ENCODE measurements around the gene NOL7.

The NOL7 gene

DNA sequence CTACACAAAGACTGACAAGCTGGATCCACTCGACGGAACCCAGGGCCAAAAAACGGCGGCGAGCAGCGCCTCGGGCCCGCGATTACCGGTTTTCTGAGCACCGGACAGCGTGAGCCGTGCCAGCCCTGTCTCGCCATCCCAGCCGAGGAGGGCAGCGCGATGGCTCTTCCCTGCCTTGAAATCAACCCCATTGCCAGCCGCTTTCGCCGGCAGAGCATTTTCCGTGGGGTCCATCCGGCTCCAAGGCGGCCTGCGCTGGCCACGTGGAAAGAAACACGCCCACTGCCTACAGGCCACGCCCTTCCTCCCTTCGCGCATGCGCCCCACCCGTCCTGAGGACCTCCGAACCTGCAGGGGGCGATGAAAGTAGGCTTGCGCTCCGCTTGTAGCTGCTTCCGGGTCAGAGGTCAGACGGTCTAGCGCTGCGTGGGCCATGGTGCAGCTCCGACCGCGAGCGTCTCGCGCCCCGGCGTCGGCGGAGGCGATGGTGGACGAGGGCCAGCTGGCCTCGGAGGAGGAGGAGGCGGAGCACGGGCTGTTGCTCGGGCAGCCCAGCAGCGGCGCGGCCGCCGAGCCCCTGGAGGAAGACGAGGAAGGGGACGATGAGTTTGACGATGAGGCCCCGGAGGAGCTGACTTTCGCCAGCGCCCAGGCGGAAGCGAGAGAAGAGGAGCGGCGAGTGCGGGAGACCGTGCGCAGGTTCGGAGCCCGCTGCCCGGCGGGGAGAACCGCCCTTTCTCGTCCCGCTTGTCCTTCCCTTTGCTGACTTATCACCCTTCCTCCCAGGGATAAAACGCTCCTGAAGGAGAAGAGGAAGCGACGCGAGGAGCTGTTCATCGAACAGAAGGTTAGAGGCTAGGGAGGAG, at the start of gene NOL7:
Gene NOL7 (plus strand): TSS at position 410 of the 866 bp plus-strand sequence. CDS start 24 bp downstream, at position 434.
- peak; percentile 89 to 93 for ATAC-seq

DNA sequence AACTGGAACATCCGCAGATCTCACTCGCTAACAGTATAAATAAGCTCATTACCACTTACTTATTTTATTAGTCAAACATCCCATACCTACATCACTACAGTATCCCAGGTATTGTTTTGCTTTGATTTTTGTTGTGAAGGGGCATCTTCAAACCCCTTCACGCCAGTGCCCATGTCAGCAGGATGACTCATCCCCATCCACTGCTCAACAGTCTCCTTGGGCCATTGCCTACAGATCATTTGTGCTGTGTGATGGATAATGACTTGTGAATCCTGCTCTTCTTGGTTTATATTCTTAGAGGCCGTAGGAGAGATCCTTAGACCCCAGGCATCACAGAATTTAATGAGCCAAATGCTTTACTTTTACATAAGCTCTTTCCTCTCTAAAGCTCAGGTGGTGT, 49.2 kb upstream of the NOL7 start:
- ATAC-seq: no peak

DNA sequence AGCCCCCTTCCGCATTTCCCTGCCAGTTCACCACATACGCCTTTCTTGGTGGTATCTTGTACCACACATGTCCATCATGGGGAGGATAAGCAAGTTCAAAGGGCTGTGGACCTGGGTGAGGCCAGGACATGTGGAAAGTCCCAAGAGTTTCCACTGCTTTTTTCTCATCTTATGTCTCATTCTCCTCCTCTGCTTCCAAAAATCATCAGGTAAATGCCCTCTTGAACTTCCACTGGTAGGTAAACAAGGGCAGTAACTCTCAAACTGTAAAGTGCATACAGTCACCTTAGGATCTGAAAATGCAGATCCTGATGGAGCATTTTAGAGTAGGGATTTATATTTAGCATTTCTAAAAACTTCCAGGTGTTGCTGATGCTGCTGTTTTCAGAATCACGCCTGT, 48.6 kb upstream of the NOL7 start:
- no peak for ATAC-seq

DNA sequence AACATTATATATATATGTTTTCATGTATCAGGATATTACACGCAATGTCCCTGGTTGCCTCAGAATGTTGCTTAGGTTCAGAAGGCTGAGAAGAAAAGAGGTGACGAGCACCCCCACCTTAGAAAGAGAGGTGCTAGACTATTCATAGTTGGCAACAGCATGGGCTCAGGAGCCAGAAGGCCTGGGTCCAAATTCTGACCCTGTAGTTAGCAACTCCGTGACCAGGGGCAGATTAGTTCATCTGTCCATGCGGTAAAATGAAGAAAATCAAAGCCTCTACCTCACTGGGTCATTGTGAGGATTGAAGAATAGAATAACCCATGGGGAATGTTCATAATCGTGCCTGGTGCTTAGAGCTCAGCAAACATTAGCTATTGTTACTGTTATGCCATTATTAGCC, 46.2 kb upstream of the NOL7 start:
- ATAC-seq: no peak

DNA sequence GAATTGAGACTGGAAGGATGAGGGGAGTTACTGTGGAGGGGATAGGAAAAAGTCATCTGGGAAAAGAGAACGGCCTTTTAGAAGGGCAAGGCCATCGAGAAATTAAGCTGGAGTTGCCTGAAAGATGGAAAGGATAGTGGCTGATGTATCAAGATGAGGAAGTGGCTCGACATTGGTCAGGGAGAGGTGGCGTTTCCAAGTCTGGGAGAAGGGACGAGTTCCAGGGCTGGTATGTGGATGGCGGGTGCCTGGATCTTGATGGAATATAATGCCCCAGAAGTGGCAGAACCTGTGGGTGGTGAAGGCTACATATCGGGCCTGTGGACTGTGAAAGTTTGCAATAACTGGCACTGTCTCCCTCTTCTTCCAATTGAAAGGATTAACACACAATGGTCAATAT, 42.9 kb upstream of the NOL7 start:
- no peak for ATAC-seq

DNA sequence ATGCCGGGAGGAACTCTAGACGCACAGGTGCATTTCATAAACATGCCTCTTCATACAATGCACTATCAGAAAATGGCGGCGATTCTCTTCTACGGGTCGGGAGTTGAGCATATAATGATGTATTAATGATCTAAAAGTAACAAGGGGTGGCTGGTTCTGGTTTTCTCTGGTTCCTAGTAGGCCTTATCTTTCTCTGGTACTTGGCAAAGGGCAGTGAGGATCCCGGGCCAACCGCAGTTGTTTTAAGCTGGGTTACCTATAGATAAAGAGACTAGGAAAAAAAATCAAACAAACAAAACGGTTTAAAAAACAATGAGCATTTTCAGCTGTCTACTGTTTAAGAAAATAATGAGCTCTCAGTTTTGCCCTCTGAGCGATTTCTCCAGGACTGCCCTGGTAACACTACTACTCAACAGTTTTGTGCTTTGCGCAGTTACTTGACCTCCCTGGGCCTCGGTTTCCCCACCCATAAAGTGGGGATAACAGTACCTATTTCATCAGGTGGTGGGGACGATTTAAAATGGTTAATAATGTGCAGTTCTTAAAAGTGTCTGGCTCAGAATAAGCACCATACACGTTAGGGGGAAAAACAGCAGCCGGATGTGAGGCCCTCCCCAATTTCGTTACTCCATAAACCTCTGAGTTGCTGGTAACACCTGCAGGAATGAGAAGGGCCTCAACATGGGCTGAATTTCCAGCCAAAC, 42.0 kb upstream of the NOL7 start:
- no peak for ATAC-seq

DNA sequence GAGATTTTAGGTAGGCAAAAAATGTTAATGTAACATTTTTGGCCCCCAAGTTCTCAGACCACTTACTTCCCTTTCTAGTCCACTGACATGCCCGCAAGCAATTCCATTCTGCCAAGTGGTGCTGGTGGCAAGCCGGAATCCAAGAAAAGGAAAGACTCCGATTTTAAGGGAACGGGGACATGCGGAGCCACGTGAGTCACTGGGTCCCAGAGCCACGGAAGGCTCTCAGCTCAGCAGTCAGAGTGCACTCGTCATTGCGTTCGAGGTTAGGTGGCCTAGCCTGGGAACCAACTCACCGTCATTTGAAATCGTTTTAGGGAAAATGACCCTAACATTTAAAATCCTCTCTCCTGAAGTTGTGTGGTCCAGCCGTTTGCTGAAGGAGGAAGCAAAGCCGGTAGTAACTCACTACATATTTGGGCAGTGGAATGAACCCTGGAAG, 41.4 kb upstream of the NOL7 start:
- no peak for ATAC-seq

DNA sequence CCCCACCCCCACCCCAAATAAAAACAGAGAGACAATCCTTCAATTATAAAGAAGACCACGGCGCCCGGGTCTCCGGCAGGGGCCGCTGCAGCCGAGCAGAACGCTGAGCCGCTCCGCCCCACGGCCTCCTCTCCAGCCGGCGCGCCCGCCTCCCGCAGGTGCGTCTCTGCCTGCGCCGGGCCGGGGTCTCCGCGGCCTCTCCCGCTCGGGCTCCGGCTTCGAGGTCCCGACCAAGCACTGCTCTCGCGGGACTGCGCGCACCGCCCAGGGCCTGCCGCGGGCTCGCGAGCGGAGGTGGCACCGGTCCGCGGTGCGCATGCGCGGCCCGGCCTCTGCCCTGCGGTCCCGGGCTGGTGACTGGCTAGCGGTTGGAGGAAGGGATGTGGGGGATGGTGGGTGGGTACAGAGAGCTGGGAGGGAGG, 41.0 kb upstream of the NOL7 start:
- ATAC-seq: peak; percentile 83 to 85

DNA sequence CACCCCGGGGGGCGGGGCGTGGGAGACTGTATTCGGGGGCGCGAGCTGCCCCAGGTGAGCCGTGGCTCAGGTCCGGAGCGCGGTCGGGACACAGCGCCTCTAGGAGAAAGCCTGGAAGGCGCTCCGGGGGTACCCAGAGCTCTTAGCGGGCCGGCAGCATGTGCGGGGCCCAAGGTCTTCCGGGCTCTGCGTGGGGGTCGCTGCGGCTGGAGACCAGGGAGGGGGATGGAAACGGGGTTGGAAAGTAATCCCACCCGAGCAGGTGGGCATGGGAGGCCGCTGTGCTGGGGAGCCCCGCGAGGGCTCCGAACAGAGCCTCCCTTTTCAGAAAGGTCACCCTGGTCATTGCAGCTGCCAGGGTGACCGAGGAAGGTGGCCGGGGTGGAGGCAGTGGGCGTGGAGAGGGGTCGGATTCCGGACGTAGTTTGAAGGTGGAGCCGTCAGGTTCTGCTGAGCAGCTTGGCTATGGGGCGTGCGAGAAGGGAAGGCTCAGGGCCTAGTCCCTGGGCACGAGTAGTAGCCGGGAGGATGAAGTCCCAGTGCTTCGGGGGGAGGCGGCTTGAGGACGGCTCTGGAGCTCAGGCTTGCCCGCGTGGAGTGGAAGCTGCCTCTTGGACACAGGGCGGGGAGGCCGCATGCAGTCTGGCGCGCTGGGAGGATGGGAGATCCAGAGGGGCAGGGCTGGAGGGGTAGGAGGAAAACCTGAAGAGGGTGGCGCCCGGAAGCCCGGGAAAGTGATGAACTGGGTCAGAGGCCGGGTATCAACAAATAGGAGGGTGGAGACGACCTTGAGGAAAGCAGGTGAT, 40.4 kb upstream of the NOL7 start, which contains the start of gene SIRT5:
Gene SIRT5 (plus strand): TSS at position 31 of the 806 bp plus-strand sequence. CDS start 9,510 bp downstream, outside the sequence.
- ATAC-seq: peak; percentile 64 to 71

DNA sequence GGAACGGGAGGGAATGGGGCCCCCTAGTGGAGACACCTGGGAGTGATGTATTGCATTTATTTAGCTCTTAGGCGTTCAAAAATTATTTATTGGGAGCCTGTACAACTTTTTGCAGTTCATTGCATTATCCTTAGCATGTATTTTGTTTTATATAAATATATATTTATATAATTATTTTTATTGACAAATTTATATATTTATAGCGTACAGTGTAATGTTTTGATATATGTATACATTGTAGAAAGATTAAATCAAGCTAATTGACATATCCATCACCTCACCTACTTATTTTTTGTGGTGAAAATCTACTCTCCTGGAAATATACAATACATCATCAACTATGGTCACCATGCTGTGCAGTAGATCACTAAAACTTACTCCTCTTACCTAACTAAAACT, 39.8 kb upstream of the NOL7 start:
- ATAC-seq: no peak

DNA sequence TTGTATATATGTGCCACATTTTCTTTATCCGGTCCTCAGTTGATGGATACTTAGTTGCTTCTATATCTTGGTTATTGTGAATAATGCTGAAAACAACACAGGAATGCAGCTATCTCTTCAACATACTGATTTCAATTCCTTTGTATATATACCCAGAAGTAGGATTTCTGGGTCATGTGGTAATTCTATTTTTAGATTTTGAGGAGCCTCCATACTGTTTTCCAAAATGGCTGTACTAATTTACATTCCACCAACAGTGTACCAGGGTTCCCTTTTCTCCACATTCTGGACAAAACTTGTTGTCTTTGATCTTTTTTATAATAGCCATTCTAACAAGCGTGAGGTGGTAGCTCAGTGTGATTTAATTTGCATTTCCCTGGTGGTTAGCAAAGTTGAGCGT, 39.1 kb upstream of the NOL7 start:
- no peak for ATAC-seq

DNA sequence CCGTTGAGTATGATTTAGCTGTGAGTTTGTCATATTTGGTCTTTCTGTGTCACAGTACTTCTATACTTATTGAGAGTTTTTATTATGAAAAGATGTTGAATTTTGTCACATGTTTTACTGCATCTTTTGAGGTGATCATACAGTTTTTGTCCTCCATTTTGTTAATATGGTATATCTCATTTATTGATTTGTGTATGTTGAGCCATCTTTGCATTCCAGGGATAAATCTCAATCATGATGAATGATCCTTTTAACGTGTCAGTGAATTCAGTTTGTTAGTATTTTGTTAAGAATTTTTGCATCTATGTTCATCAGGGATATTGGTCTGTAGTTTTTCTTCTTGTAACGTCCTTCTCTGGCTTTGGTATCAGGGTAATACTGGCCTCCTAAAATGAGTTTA, 37.2 kb upstream of the NOL7 start:
- no peak for ATAC-seq

DNA sequence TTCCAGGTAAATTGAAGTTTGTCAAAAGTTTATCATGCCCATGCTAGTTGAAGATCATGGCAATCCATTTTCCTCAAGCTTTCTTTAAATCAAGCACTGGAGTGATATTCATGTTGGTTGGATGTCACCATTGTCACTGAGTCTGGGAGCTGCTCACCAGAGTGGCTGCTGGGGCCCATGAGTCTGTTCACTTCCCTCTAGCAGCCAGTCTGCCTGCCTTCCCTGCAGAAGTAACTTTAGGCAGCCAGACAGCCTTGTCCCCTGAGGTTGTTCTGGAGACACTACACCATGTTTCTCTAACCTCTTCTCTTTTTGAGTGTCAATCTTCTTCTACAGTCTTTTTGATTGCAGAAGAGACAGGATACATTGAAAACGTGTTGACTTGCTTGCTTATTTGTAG, 35.2 kb upstream of the NOL7 start:
- ATAC-seq: no peak

DNA sequence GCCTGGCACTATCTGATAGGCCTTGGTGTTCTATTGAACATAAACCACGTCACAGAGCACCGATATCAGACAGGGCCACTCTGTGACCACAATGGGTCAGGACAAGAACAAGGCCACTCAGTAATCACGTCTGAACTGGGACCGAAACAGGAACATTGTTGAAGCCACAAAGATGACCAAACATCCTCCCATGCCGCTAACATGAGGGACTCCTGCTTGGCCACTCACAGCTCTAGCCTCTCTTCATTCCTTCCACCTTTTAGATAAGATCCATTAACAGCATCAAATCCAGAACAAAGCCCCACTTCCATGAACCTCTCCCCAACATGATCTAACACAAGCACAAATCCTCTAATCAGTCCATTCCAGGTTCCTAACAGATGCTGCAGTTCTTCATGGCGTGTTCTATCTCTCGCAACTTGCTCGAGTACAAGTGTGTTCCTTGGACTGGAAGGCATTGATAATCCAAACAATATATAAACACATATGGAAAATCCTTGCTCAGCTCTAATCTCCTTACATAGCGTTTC, 33.4 kb upstream of the NOL7 start:
- ATAC-seq: no peak

DNA sequence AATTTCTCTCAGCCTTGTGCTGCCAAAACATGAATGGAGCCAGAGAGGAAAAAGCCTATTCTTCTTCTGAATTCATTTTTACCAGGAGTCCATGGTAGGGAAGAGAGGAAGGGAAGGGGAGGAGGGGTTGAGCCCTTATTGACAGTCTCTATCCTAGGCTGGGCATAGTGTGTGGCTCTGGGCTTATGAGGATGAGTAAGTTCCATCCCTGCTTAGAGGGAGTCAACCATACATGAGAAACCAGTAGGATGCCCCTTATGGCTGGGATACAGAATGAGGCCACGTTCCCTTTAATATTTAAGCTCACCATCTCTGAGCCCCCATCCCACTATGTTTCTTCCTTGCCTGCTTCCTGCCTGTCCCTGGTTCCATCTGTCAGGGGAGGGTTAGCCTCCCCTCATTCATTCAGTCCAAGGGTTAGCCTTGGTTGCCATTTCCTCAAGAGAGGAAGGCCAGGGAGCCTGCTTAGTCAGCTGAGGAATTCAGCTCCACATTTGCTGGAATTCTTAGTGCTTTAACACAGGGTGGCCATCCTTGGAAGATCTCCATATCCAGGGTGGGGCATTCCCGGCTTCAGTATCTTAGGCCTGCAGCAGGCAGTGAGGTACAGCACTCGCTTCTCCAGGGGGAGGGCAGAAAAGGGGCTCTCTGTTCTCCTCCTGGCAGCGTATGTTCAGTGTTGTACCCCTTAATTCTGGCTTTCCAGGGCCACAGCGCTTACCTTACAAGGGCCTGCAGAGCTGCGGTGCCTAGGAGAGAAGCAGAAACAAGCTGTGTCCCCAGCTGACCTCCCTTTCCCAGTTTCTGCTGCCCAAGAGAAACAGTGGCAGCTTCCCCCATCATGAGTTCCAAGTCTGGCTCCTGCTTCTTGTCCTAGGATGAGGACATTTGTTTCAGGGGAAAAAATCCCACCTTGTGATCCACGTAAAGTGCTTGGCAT, 28.3 kb upstream of the NOL7 start:
- no peak for ATAC-seq

DNA sequence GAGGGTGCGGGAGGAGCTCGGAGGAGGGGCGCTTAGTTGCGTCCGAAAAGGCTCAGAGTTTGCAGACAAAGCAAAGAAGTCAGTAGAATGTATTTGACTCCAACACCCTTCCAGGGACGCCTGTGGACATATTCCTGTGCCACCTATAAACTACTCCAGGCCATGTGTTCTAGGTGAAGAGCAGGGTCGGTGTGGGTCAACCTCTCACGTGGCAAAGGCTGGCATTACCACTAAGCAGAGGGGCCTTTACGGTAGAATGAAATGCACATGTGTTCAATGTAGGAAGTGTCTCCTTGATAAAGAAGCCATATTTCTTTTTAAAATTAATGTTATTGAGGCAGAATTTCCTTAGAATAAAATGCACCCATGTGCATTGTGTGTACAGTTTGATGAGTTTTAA, 25.3 kb upstream of the NOL7 start:
- no peak for ATAC-seq

DNA sequence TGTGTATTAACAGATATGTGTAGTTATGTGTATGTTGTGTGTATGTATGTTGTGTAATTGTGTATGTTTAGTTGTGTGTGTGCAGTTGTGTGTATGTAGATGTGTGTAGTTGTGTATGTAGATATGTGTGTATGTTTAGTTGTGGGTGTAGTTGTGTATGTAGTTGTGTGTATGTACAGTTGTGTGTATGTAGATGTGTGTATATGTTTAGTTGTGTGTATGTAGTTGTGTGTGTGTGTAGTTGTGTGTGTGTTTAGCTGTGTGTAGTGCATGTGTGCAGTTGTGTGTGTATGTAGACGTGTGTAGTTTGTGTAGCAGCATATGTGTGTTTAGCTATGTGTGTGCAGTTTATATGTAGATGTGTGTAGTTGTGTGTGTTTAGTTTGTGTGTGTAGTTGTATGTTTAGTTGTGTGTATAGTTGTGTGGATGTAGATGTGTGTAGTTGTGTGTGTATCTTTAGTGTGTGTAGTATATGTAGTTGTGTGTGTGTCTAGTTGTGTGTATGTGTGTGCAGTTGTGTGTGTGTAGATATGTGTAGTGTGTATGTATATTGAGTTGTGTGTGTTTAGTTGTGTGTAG, 24.5 kb upstream of the NOL7 start:
- no peak for ATAC-seq

DNA sequence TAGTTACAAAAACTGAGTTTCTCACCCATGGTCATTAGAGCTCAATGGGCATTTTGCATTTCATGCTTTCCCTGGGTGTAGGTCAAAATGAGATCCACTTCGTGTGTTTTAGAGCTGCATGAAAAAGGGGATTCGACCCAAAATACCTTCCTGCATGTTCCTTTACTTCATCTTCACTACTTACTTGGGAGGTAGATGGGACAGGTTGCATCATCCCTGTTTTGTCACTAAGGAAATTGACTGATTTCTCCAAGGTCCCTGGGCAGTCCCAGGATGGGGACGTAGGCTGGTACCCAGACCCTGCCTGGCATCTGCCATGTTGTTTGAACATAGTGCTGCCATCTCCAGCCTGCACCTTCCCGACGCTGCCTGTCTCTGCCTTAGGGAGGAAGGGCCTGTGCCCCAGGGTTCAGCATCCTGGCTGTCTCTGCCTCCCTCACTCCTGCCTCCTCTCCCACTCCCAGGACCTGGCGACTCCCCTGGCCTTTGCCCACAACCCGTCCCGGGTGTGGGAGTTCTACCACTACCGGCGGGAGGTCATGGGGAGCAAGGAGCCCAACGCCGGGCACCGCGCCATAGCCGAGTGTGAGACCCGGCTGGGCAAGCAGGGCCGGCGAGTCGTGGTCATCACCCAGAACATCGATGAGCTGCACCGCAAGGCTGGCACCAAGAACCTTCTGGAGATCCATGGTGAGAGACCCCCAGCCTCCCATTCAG, 23.8 kb upstream of the NOL7 start:
- ATAC-seq: no peak

DNA sequence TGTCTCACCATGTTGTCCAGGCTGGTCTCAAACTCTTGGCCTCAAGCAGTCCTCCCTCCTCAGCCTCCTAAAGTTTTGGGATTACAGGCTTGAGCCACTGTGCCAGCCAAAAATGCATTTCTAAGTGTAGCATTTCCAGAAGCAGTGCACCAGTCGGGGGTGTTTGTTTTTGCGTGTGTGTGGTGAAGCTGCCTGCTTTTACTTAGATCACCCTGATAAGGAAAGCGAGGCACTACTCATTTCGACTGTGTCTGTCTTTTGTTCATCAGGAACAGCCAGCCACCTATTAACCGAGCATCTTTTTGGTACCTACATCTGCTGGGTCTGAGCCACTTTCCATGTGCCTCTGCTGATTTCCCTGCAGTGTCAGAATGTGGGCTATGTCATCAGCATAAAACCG, 22.0 kb upstream of the NOL7 start:
- ATAC-seq: no peak

DNA sequence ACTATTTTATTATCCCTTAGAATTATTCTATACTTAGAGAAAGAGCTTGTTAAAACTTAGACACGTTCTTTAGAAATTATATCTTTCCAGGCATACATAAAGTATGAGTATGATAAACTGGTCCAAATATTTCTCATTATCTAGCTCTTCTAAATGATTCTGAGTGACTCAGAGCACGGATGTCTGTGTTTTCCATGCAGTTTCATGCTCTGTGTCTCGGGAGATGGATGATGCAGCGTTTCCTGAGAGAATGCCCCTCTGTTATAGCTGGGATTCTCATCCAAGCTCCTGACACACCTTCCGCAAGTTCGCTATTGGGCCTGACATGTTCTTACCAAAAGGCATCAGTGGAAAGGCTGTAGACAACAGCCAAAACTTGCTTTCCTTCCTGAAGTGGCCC, 21.4 kb upstream of the NOL7 start:
- ATAC-seq: no peak

DNA sequence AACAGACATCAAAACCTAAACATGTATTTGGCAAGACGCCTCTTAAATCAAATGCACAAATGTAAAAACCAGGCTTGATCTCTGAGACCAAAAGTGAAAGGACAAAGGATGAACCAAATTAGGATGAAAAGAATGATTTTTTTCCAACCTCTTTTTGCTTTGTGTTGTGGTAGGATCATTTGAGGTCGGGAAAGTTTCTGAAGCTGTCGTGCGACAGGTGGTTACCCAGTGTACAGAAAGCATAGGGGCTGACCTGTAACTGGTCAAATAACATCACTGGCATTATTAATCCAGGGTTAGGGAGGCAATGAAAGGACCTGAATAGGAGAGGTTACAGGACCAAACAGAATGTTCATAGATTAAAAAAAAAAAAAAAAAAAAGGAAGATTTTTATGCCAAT, 18.1 kb upstream of the NOL7 start:
- no peak for ATAC-seq
